PC-9 (cell line): ENCODE results near the gene HES1. TPM values are rescaled to one million over a fixed set of nuclear protein-coding genes. Genes with fewer than 3 reads are reported as not detected.
"Not testable (repeated sequence)": the region's sequence is repeated elsewhere in the genome, so short reads cannot be mapped to it uniquely, and the experiment has no call there.

Experiments
- BruUV-seq: library from RNA; stranded (reverse); fragments of 400-500 nt; replicated peaks from 2 replicates; lab custom pipeline; 2021; lab: Mats Ljungman, UMichigan
- CTCF ChIA-PET: fragments of 300-600 bp; sonication (Branson Sonifier 250); formaldehyde crosslinking; loops from one replicate; lab custom pipeline; 2022; ENCODE audit warnings: antibody characterized with exemption; lab: Charles Lee
- POLR2A ChIA-PET: fragments of 300-600 bp; sonication (Branson Sonifier 250); formaldehyde crosslinking; loops from one replicate; lab custom pipeline; 2022; ENCODE audit warnings: antibody characterized with exemption; ENCODE audit not compliant: unreplicated experiment; lab: Charles Lee
- DNase-seq, 2 experiments: peaks; one replicate each; pipeline versions ENCODE4 v3.0.0 to v3.0.0-alpha.2; 2015 to 2022; ENCODE audit warnings: mixed read lengths in 1 of 2
- H2AFZ ChIP-seq: fragments of 200-600 bp; sonication (generic); 2 replicates; pipeline ENCODE4 v1.8.1; 2017; ENCODE audit warnings: antibody characterized with exemption
- H3F3A ChIP-seq: fragments of 200-600 bp; sonication (generic); 2 replicates; pipeline ENCODE4 v1.8.1; 2017; ENCODE audit warnings: antibody characterized with exemption, mild to moderate bottlenecking, low read depth; ENCODE audit not compliant: insufficient read depth
- H3K27ac ChIP-seq: fragments of 200-600 bp; sonication (generic); 2 replicates; pipeline ENCODE4 v1.6.1; 2016; ENCODE audit warnings: mixed run types
- H3K27me3 ChIP-seq: fragments of 200-600 bp; sonication (generic); 2 replicates; pipeline ENCODE4 v1.6.1; 2016; ENCODE audit warnings: low read depth, mixed run types; ENCODE audit not compliant: insufficient read depth
- H3K36me3 ChIP-seq: fragments of 200-600 bp; sonication (generic); 2 replicates; pipeline ENCODE4 v1.6.1; 2016; ENCODE audit warnings: low read depth, mixed run types
- H3K4me1 ChIP-seq: fragments of 200-600 bp; sonication (generic); replicated peaks from 2 replicates; pipeline ENCODE4 v1.6.1; 2016; ENCODE audit warnings: mixed run types; ENCODE audit not compliant: insufficient read depth
- H3K4me2 ChIP-seq: fragments of 200-600 bp; sonication (generic); 2 replicates; pipeline ENCODE4 v1.6.1; 2017; ENCODE audit warnings: mixed run types
- H3K4me3 ChIP-seq: fragments of 200-600 bp; sonication (generic); 2 replicates; pipeline ENCODE4 v1.6.1; 2016; ENCODE audit warnings: mixed run types
- H3K79me2 ChIP-seq: fragments of 200-600 bp; sonication (generic); 2 replicates; pipeline ENCODE4 v1.6.1; 2017; ENCODE audit warnings: low read depth, mixed run types
- H3K9me2 ChIP-seq: fragments of 200-600 bp; sonication (generic); 2 replicates; pipeline ENCODE4 v1.8.1; 2017; ENCODE audit warnings: mild to moderate bottlenecking; ENCODE audit not compliant: insufficient read depth
- H3K9me3 ChIP-seq: fragments of 200-600 bp; sonication (generic); 2 replicates; pipeline ENCODE4 v1.8.1; 2016; ENCODE audit warnings: low read depth; ENCODE audit not compliant: insufficient read depth
- H4K20me1 ChIP-seq: fragments of 200-600 bp; sonication (generic); 2 replicates; pipeline ENCODE4 v1.8.1; 2017; ENCODE audit not compliant: insufficient read depth
- CTCF ChIP-seq: fragments of 200-600 bp; sonication (generic); conservative IDR thresholded peaks from 2 replicates; pipeline ENCODE4 v1.6.1; 2017; ENCODE audit warnings: mixed run types, antibody characterized with exemption, mild to moderate bottlenecking, moderate library complexity
- EZH2 ChIP-seq: fragments of 200-600 bp; sonication (generic); IDR thresholded peaks from 2 replicates; pipeline ENCODE4 v1.8.0; 2017; ENCODE audit warnings: antibody characterized with exemption, low read depth
- intact Hi-C: fragments of 100-400 bp; cut with micrococcal nuclease; formaldehyde crosslinking; loops from one replicate; pipeline ENCODE4 v1.10.0; 2022; ENCODE audit not compliant: unreplicated experiment
- total RNA-seq: library from RNA; stranded (reverse); gene quantifications from 2 replicates; pipeline ENCODE4 v1.2.3, GENCODE V29; 2021

The HES1 gene
- total RNA-seq, 1 experiment from 2014 or later, result 66.5 TPM

GRCh38 chr3:194148383-194148782 lies 12.4 kb downstream of the HES1 start:
- ChIA-PET CTCF (no interaction called here), POLR2A (no interaction called here)
- no peak for TF ChIP-seq CTCF
- TF ChIP-seq EZH2, result no peak
- Histone ChIP-seq H3K79me2 (no peaks in the 10 kb centered on the region), H2AFZ (no peak overlapping the region), H3K4me1 (peaks cover 51% of the 10 kb centered on the region), H3K27me3 (no peaks in the 10 kb centered on the region), H3K4me2 (no peak overlapping the region), H3F3A (peaks cover 40% of the 10 kb centered on the region), H3K9me3 (no peaks in the 10 kb centered on the region), H3K36me3 (no peaks in the 10 kb centered on the region), H4K20me1 (no peaks in the 10 kb centered on the region), H3K27ac (no peak overlapping the region), H3K4me3 (no peak overlapping the region), H3K9me2 (no peaks in the 10 kb centered on the region)
- intact Hi-C loops, result no loop called here
- BruUV-seq, result no TSS peak
- DNase-seq, result no peak

GRCh38 chr3:194150252-194150934 lies 14.4 kb downstream of the HES1 start:
- Histone ChIP-seq H3K27me3 (no peaks in the 10 kb centered on the region), H3F3A (peaks cover 23% of the 10 kb centered on the region), H3K4me2 (peak overlapping the region; percentile 49), H3K36me3 (no peaks in the 10 kb centered on the region), H3K27ac (peak overlapping the region; percentile 56), H3K79me2 (no peaks in the 10 kb centered on the region), H2AFZ (peak overlapping the region; percentile 43; the same call in 1 of the 2 replicates), H3K4me3 (no peak overlapping the region), H3K4me1 (peaks cover 31% of the 10 kb centered on the region), H3K9me2 (no peaks in the 10 kb centered on the region), H4K20me1 (no peaks in the 10 kb centered on the region), H3K9me3 (no peaks in the 10 kb centered on the region; the same call in 1 of the 2 replicates)
- TF ChIP-seq EZH2, result no peak
- no peak for TF ChIP-seq CTCF
- peak; percentile 45 to 87 for DNase-seq
- intact Hi-C loops, result loop anchor here (1.0 kb wide), 1 partner anchor 8 kb away; no protein-coding TSS in a partner anchor
- no TSS peak for BruUV-seq
- CTCF ChIA-PET, result interaction anchor here (0.6 kb wide), 3 partner anchors 49 to 168 kb away, joined by 3 to 5 read pairs (median 5); no protein-coding TSS in a partner anchor
- POLR2A ChIA-PET, result interaction anchor here (0.5 to 0.6 kb wide), 3 partner anchors 9 to 322 kb away, joined by 5 to 8 read pairs (median 8); no protein-coding TSS in a partner anchor

- H3K4me2 ChIP-seq, result peak overlapping the region; percentile 49
- H3K27ac ChIP-seq, result peak overlapping the region; percentile 56
- not testable (repeated sequence) for H3K36me3 ChIP-seq, H2AFZ ChIP-seq, H3K27me3 ChIP-seq, DNase-seq, H3K9me2 ChIP-seq, H3K4me3 ChIP-seq, H4K20me1 ChIP-seq, H3K9me3 ChIP-seq, BruUV-seq, H3K79me2 ChIP-seq
- peaks cover 29% of the 10 kb centered on the region for H3K4me1 ChIP-seq
- POLR2A ChIA-PET, result interaction anchor here (0.6 kb wide), 1 partner anchor 323 kb away, joined by 8 read pairs; no protein-coding TSS in a partner anchor
- peaks cover 23% of the 10 kb centered on the region for H3F3A ChIP-seq
- intact Hi-C loops, result loop anchor here (1.0 kb wide), 1 partner anchor 7 kb away; no protein-coding TSS in a partner anchor
- CTCF ChIA-PET, result interaction anchor here (0.5 to 0.6 kb wide), 4 partner anchors 49 to 372 kb away, joined by 3 to 5 read pairs (median 4); no protein-coding TSS in a partner anchor
These were observed 15.0 kb downstream of the HES1 start for GRCh38 chr3:194150935-194151302.
